GM21825 (cell line): ENCODE results near the gene DYNC1LI2.
A peak's percentile ranks its signal among the peaks of the same experiment; 100 is the strongest.
"Not testable (repeated sequence)": the region's sequence is repeated elsewhere in the genome, so short reads cannot be mapped to it uniquely, and the experiment has no call there.

Source experiments
- ATAC-seq: cut with Tn5 transposase; IDR thresholded peaks from one replicate; pipeline ENCODE4 v1.9.1; 2021; ENCODE audit warnings: mild to moderate bottlenecking, moderate library complexity; ENCODE audit not compliant: unreplicated experiment

Gene DYNC1LI2

GRCh38 chr16:66698046-66698445, 53.4 kb downstream of the DYNC1LI2 start:
- ATAC-seq = no peak

- peak; percentile 81 for ATAC-seq
Observed at GRCh38 chr16:66696669-66697630, 54.5 kb downstream of the DYNC1LI2 start, which contains the start of gene CMTM4. CMTM4 (minus strand) TSS chr16:66696743; CDS start chr16:66696525, 218 bp downstream.

GRCh38 chr16:66695935-66696668, 55.3 kb downstream of the DYNC1LI2 start:
- peak; percentile 20 for ATAC-seq

GRCh38 chr16:66695471-66695934, 55.9 kb downstream of the DYNC1LI2 start:
- no peak for ATAC-seq

GRCh38 chr16:66693149-66693548, 58.3 kb downstream of the DYNC1LI2 start:
- ATAC-seq = no peak

- no peak for ATAC-seq
Observed at GRCh38 chr16:66692341-66692740, 59.1 kb downstream of the DYNC1LI2 start.

- no peak for ATAC-seq
Observed at GRCh38 chr16:66691234-66691633, 60.2 kb downstream of the DYNC1LI2 start.

- no peak for ATAC-seq
Observed at GRCh38 chr16:66690106-66690847, 61.1 kb downstream of the DYNC1LI2 start.

GRCh38 chr16:66689282-66689681, 62.1 kb downstream of the DYNC1LI2 start:
- no peak for ATAC-seq

- no peak for ATAC-seq
Observed at GRCh38 chr16:66687906-66688625, 63.3 kb downstream of the DYNC1LI2 start.

- not testable (repeated sequence) for ATAC-seq
Observed at GRCh38 chr16:66685501-66686115, 65.8 kb downstream of the DYNC1LI2 start.

- no peak for ATAC-seq
Observed at GRCh38 chr16:66682271-66682670, 69.1 kb downstream of the DYNC1LI2 start.

- ATAC-seq = no peak
Observed at GRCh38 chr16:66681676-66682075, 69.7 kb downstream of the DYNC1LI2 start.

- no peak for ATAC-seq
Observed at GRCh38 chr16:66678337-66678736, 73.1 kb downstream of the DYNC1LI2 start.

GRCh38 chr16:66677836-66678235, 73.6 kb downstream of the DYNC1LI2 start:
- no peak for ATAC-seq

GRCh38 chr16:66677179-66677578, 74.2 kb downstream of the DYNC1LI2 start:
- no peak for ATAC-seq

GRCh38 chr16:66676599-66676998, 74.8 kb downstream of the DYNC1LI2 start:
- no peak for ATAC-seq

GRCh38 chr16:66673691-66674090, 77.7 kb downstream of the DYNC1LI2 start:
- ATAC-seq = no peak
